Upper lobe of right lung (tissue), 1 donor: Measurements from ENCODE around the gene MACROD1. TPM values are rescaled to one million over a fixed set of nuclear protein-coding genes. Genes with fewer than 3 reads are reported as not detected.

Source experiments
- ATAC-seq: fragments of 200-7000 bp; cut with Tn5 transposase; one replicate; pipeline ENCODE4 v1.9.1; 2020; ENCODE audit warnings: mild to moderate bottlenecking, moderate library complexity
- DNase-seq: peaks from one replicate; pipeline ENCODE4 v3.0.0-alpha.2; 2020
- H3K27ac ChIP-seq: fragments of 200-600 bp; one replicate; pipeline ENCODE4 v1.8.0; 2022
- H3K27me3 ChIP-seq: fragments of 200-600 bp; one replicate; pipeline ENCODE4 v1.8.0; 2022; ENCODE audit warnings: mild to moderate bottlenecking
- H3K36me3 ChIP-seq: fragments of 200-600 bp; one replicate; pipeline ENCODE4 v1.8.0; 2022
- H3K4me1 ChIP-seq: fragments of 200-600 bp; one replicate; pipeline ENCODE4 v1.8.0; 2022
- H3K4me3 ChIP-seq: fragments of 200-600 bp; one replicate; pipeline ENCODE4 v1.8.0; 2022; ENCODE audit warnings: mild to moderate bottlenecking
- H3K9me3 ChIP-seq: fragments of 200-600 bp; one replicate; pipeline ENCODE4 v1.8.0; 2022
- intact Hi-C: fragments of 100-400 bp; cut with DNase I; formaldehyde crosslinking; loops from one replicate; pipeline ENCODE4 v1.11.0; 2022
- total RNA-seq: library from RNA; stranded (reverse); fragmentation: NEBNext Ultra II Directional; extraction: Animal tissue kit (Norgen Biotek cat#: 25700); gene quantifications from one replicate; pipeline ENCODE4 v1.2.1, GENCODE V29; 2021
- TF ChIP-seq, protein P1 (sequence below): fragments of 200-600 bp; IDR thresholded peaks from one replicate; pipeline ENCODE4 v1.8.0; 2022; ENCODE audit warnings: antibody characterized with exemption
- donor health status: DM: no; HTN: yes; CAD: no; lungs with severe emphysema.

The MACROD1 gene
- total RNA-seq, 1 donor from 2014 or later, result 15.8 TPM

DNA sequence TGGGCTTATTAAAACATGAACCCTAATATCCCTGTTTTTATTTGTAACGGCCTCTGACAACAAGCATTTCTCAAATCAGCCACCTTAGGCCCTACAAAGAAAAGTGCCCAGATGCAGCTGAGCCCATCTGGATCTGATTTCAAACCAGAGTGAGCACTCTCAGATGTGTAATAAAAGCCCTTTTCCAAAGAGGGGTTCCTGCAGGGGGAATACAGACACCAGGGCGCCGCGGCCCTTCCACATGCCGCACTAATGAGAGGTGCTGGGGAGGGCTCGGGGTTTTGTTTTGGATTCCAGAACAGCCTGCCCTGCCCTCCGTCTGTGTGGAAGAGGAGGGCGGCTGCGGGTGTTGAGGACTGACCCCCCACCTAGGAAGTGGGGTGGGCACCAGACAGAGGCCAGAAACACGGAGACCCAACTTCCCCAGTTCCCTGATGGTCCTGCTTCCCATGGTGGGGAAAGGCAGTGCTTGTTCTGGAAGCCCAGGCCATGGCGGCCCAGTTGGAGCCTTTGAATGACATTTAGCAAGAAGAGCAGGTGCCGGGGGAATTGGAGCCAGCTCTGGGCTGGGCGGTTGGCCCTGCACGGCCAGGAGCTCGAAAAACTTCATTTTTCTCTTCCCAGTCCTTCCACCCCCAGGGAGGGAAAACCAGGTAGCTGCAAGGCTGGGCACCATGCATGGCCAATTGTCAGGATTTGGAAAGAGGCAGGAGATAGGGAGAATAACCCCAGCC lies 63.7 kb downstream of the MACROD1 start:
- no peak overlapping the region for H3K4me3 ChIP-seq
- H3K27ac ChIP-seq, result no peak overlapping the region
- TF ChIP-seq, protein P1, sequence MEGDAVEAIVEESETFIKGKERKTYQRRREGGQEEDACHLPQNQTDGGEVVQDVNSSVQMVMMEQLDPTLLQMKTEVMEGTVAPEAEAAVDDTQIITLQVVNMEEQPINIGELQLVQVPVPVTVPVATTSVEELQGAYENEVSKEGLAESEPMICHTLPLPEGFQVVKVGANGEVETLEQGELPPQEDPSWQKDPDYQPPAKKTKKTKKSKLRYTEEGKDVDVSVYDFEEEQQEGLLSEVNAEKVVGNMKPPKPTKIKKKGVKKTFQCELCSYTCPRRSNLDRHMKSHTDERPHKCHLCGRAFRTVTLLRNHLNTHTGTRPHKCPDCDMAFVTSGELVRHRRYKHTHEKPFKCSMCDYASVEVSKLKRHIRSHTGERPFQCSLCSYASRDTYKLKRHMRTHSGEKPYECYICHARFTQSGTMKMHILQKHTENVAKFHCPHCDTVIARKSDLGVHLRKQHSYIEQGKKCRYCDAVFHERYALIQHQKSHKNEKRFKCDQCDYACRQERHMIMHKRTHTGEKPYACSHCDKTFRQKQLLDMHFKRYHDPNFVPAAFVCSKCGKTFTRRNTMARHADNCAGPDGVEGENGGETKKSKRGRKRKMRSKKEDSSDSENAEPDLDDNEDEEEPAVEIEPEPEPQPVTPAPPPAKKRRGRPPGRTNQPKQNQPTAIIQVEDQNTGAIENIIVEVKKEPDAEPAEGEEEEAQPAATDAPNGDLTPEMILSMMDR, result no peak
- intact Hi-C loops, result no loop called here
- DNase-seq, result no peak
- peaks cover 1% of the 10 kb centered on the region for H3K4me1 ChIP-seq
- H3K27me3 ChIP-seq, result no peaks in the 10 kb centered on the region
- no peaks in the 10 kb centered on the region for H3K36me3 ChIP-seq
- ATAC-seq, result no peak
- no peaks in the 10 kb centered on the region for H3K9me3 ChIP-seq

DNA sequence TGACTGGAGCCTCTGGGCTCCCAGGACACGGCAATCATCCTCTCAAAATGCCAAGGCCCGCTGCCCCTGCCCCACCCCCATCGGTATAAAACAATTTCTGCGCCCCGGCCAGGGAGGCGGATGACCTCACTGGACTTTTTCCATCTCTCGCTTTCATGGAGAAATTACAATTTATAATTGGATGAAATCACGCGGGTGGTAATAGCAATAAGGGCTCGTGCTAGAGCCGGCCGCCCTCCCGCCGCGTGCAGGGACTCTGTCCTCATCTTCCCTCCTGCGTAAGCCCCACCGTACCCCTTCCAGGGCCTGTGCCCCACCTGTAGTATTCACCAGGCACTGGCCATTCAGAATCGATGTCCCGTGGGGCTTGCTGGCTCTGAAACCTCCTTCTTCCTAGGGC lies 64.5 kb downstream of the MACROD1 start:
- no peaks in the 10 kb centered on the region for H3K27me3 ChIP-seq
- no peak overlapping the region for H3K4me3 ChIP-seq
- ATAC-seq (no peak), DNase-seq (no peak)
- no peaks in the 10 kb centered on the region for H3K36me3 ChIP-seq
- peaks cover 5% of the 10 kb centered on the region for H3K4me1 ChIP-seq
- intact Hi-C loops, result no loop called here
- TF ChIP-seq, protein P1, result no peak
- H3K9me3 ChIP-seq, result no peaks in the 10 kb centered on the region
- H3K27ac ChIP-seq, result no peak overlapping the region

DNA sequence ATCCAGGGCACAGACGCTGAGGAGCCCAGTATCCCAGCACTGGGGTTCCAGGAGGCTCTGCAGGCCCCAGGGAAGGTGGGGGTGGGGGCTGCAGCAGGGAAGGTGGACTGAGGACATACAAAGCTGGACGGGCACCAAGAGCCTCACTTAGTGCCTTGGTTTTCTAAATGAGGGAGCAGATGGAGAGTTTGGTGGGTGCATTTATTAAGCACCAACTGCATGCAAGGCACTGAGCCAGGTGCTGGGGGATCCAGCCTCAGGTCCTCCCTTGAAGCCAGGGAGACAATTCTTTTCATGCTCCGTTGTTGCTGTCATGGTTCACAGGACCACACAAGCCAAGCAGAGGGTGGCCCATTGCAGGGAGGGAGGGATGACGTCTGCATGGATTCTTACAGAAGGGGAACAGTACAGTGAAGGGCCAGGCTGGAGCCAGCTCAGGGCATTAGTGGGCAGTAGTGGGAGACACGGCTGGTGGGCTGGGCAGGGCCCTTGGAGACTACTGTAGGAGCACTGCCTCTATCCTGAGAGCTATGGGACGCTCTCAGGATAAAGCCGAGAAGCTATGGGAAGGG lies 65.0 kb downstream of the MACROD1 start:
- TF ChIP-seq, protein P1, result no peak
- ATAC-seq, result no peak
- no peak for DNase-seq
- no peaks in the 10 kb centered on the region for H3K36me3 ChIP-seq
- no peaks in the 10 kb centered on the region for H3K9me3 ChIP-seq
- peaks cover 9% of the 10 kb centered on the region for H3K4me1 ChIP-seq
- no peak overlapping the region for H3K27ac ChIP-seq
- intact Hi-C loops, result no loop called here
- H3K27me3 ChIP-seq, result no peaks in the 10 kb centered on the region
- no peak overlapping the region for H3K4me3 ChIP-seq

DNA sequence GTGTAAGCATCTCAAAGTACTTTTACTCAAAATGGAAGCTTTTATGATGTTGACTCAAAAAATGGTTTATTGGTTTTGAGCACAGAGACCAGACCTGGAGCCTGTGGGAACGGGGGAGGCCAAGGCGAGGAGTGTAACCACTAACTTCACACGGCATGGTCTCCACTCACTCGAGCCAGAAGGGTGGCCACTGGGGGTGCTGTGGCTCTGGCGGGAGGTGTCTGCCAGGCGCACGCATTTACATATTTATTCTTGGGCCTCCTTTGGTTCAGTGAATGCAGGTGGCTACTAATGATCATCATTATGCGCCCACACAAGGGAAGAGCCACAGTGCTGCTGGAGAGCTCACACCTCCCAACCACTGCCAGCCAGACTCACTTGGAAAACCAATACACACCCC lies 65.6 kb downstream of the MACROD1 start:
- no peaks in the 10 kb centered on the region for H3K36me3 ChIP-seq
- H3K4me1 ChIP-seq, result peaks cover 14% of the 10 kb centered on the region
- intact Hi-C loops, result no loop called here
- ATAC-seq (no peak), DNase-seq (no peak)
- H3K4me3 ChIP-seq, result no peak overlapping the region
- TF ChIP-seq, protein P1, result no peak
- no peak overlapping the region for H3K27ac ChIP-seq
- H3K27me3 ChIP-seq, result no peaks in the 10 kb centered on the region
- no peaks in the 10 kb centered on the region for H3K9me3 ChIP-seq

DNA sequence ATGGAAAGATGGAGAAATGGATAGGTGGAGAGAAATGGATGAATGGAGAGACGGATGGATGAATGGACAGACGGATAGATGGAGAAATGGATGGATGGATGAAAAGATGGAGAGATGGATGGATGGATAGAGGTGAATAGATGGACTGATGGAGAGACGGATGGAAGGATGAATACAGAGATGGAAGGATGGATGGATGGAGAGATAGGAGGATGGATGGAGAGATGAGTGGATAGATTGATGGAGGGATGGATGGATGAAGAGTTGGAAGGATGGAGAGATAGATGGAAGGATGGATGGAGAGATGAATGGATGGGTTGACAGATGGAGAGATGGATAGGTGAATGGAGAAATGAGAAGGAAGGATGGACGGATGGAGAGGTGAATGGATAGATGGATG lies 66.5 kb downstream of the MACROD1 start:
- no peak for ATAC-seq
- Histone ChIP-seq H3K27me3 (no peaks in the 10 kb centered on the region), H3K9me3 (no peaks in the 10 kb centered on the region), H3K27ac (no peak overlapping the region), H3K4me1 (peaks cover 20% of the 10 kb centered on the region), H3K4me3 (no peak overlapping the region), H3K36me3 (no peaks in the 10 kb centered on the region)
- DNase-seq, result no peak
- intact Hi-C loops, result no loop called here
- TF ChIP-seq, protein P1, result no peak
